ENCODE results near the gene WDR41. TPM values are rescaled to one million over a fixed set of nuclear protein-coding genes. Genes with fewer than 3 reads are reported as not detected.

WDR41 gene
- total and polyA plus RNA-seq, 7 donors, result 14.3 to 65.6 (median 36.8) TPM

GRCh38 chr5:77437194-77437593 is 54.9 kb downstream of the WDR41 start:
- H3K9me3 ChIP-seq, result no peaks in the 10 kb centered on the region
- H3K4me1 ChIP-seq, result no peaks in the 10 kb centered on the region
- H3K27ac ChIP-seq, result no peak overlapping the region
- no peak for DNase-seq
- H3K36me3 ChIP-seq, result peaks cover 0 to 56% (median 7%) of the 10 kb centered on the region in 4 donors
- no peak overlapping the region for H3K4me3 ChIP-seq
- 87 to 89% methylated on average over 5 of the region's 5 CpGs for WGBS, 2 donors
- no peak for TF ChIP-seq POLR2AphosphoS5 (IDR thresholded peaks at IDR 0.05)
- no peak for TF ChIP-seq POLR2A (IDR thresholded peaks at IDR 0.05)
- TF ChIP-seq EP300 (IDR thresholded peaks at IDR 0.05), result no peak
- peak in 1 of 4 experiments; percentile 27 for TF ChIP-seq CTCF (IDR thresholded peaks at IDR 0.05)
- no peaks in the 10 kb centered on the region for H3K27me3 ChIP-seq
- intact Hi-C loops (cut with DNase I), result loop anchor here (1.0 to 5.0 kb wide), 3 partner anchors 225 to 350 kb away; partner anchors contain the start of genes PDE8B and ZBED3

GRCh38 chr5:77431719-77432118 is 60.4 kb downstream of the WDR41 start:
- H3K4me1 ChIP-seq, result peaks cover 0 to 37% (median 18%) of the 10 kb centered on the region in 4 donors
- no peaks in the 10 kb centered on the region for H3K27me3 ChIP-seq
- H3K4me3 ChIP-seq, result no peak overlapping the region
- TF ChIP-seq CTCF (IDR thresholded peaks at IDR 0.05) (no peak), EP300 (IDR thresholded peaks at IDR 0.05) (no peak)
- intact Hi-C loops (cut with DNase I), result no loop called here
- H3K36me3 ChIP-seq, result peaks cover 0 to 49% (median 9%) of the 10 kb centered on the region in 4 donors
- 97% methylated on average over 1 of the region's 1 CpG for WGBS, 2 donors
- H3K27ac ChIP-seq, result no peak overlapping the region
- no peaks in the 10 kb centered on the region for H3K9me3 ChIP-seq
- no peak for DNase-seq

- intact Hi-C loops (cut with DNase I), result no loop called here
- Histone ChIP-seq H3K9me3 (no peaks in the 10 kb centered on the region), H3K36me3 (peaks cover 0 to 45% (median 9%) of the 10 kb centered on the region in 4 donors), H3K4me1 (peaks cover 0 to 41% (median 20%) of the 10 kb centered on the region in 4 donors), H3K27me3 (no peaks in the 10 kb centered on the region), H3K4me3 (no peak overlapping the region), H3K27ac (no peak overlapping the region)
- TF ChIP-seq CTCF (IDR thresholded peaks at IDR 0.05), result no peak
- no peak for TF ChIP-seq POLR2A (IDR thresholded peaks at IDR 0.05)
- TF ChIP-seq EP300 (IDR thresholded peaks at IDR 0.05), result no peak
- no peak for TF ChIP-seq POLR2AphosphoS5 (IDR thresholded peaks at IDR 0.05)
- 93 to 94% methylated on average over 3 of the region's 3 CpGs for WGBS, 2 donors
- no peak for DNase-seq
Observed at GRCh38 chr5:77431286-77431685, 60.8 kb downstream of the WDR41 start.

- Histone ChIP-seq H3K4me3 (no peak overlapping the region), H3K36me3 (peaks cover 0 to 40% (median 6%) of the 10 kb centered on the region in 4 donors), H3K9me3 (no peaks in the 10 kb centered on the region), H3K27me3 (no peaks in the 10 kb centered on the region), H3K27ac (no peak overlapping the region), H3K4me1 (peaks cover 0 to 46% (median 24%) of the 10 kb centered on the region in 4 donors)
- intact Hi-C loops (cut with DNase I), result no loop called here
- DNase-seq, result no peak
- TF ChIP-seq CTCF (IDR thresholded peaks at IDR 0.05) (no peak), POLR2AphosphoS5 (IDR thresholded peaks at IDR 0.05) (no peak), EP300 (IDR thresholded peaks at IDR 0.05) (no peak), POLR2A (IDR thresholded peaks at IDR 0.05) (no peak)
- 98% methylated on average over 1 of the region's 1 CpG for WGBS, 2 donors
Observed at GRCh38 chr5:77430726-77431125, 61.4 kb downstream of the WDR41 start.

GRCh38 chr5:77428526-77428925 is 63.6 kb downstream of the WDR41 start:
- DNase-seq, result no peak
- peaks cover 0 to 21% (median 2%) of the 10 kb centered on the region in 4 donors for H3K36me3 ChIP-seq
- peak overlapping the region; percentile 9 to 67 (median 52) for H3K27ac ChIP-seq
- H3K4me3 ChIP-seq, result peak overlapping the region in 1 of 4 donors; percentile 10
- no peak for TF ChIP-seq EP300 (IDR thresholded peaks at IDR 0.05)
- no peaks in the 10 kb centered on the region for H3K27me3 ChIP-seq
- intact Hi-C loops (cut with DNase I), result loop anchor here (10.0 kb wide), 1 partner anchor 124 kb away; no protein-coding TSS in a partner anchor
- peaks cover 0 to 60% (median 29%) of the 10 kb centered on the region in 4 donors for H3K4me1 ChIP-seq
- 77 to 88% methylated on average over 5 of the region's 5 CpGs for WGBS, 2 donors
- H3K9me3 ChIP-seq, result no peaks in the 10 kb centered on the region
